Cardiac ventricle fibroblast (primary cell): Measurements from ENCODE around the gene ACIN1. TPM values are rescaled to one million over a fixed set of nuclear protein-coding genes. Genes with fewer than 3 reads are reported as not detected.

Source experiments
- total RNA-seq: library from RNA; depleted of rRNA; stranded (reverse); fragments of >200 nt; gene quantifications from 2 replicates; pipeline ENCODE4 v1.2.3, GENCODE V29; 2015

ACIN1 gene, protein sequence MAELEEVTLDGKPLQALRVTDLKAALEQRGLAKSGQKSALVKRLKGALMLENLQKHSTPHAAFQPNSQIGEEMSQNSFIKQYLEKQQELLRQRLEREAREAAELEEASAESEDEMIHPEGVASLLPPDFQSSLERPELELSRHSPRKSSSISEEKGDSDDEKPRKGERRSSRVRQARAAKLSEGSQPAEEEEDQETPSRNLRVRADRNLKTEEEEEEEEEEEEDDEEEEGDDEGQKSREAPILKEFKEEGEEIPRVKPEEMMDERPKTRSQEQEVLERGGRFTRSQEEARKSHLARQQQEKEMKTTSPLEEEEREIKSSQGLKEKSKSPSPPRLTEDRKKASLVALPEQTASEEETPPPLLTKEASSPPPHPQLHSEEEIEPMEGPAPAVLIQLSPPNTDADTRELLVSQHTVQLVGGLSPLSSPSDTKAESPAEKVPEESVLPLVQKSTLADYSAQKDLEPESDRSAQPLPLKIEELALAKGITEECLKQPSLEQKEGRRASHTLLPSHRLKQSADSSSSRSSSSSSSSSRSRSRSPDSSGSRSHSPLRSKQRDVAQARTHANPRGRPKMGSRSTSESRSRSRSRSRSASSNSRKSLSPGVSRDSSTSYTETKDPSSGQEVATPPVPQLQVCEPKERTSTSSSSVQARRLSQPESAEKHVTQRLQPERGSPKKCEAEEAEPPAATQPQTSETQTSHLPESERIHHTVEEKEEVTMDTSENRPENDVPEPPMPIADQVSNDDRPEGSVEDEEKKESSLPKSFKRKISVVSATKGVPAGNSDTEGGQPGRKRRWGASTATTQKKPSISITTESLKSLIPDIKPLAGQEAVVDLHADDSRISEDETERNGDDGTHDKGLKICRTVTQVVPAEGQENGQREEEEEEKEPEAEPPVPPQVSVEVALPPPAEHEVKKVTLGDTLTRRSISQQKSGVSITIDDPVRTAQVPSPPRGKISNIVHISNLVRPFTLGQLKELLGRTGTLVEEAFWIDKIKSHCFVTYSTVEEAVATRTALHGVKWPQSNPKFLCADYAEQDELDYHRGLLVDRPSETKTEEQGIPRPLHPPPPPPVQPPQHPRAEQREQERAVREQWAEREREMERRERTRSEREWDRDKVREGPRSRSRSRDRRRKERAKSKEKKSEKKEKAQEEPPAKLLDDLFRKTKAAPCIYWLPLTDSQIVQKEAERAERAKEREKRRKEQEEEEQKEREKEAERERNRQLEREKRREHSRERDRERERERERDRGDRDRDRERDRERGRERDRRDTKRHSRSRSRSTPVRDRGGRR
- 55.4 and 67.2 TPM in 2 replicates for total RNA-seq

DNA sequence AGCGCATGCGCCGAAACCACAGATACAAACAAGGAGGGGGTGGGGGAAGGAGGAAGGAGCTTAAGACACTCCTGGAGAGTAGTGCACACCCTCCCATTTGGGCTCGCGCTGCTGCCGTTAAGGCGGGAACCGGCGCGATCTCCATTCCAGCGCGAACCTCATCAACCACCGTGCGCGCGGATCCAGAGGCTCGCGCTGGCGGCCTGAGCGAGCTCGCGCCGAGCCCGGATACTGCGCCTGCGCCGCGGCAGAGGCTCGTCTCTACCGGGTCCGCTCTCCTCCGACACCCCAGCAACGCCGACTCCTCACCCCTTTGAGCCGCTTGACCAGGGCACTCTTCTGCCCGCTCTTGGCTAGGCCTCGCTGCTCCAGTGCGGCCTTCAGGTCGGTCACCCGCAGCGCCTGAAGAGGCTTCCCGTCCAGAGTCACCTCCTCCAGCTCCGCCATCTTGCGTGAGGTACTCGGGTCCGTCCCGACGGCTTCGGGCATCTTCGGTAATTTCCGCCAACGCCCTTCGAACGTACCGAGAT is at the start of gene ACIN1:
TSS of gene ACIN1 (minus strand) at position 471 of the 530 bp plus-strand sequence. CDS start at position 447, 24 bp downstream.

DNA sequence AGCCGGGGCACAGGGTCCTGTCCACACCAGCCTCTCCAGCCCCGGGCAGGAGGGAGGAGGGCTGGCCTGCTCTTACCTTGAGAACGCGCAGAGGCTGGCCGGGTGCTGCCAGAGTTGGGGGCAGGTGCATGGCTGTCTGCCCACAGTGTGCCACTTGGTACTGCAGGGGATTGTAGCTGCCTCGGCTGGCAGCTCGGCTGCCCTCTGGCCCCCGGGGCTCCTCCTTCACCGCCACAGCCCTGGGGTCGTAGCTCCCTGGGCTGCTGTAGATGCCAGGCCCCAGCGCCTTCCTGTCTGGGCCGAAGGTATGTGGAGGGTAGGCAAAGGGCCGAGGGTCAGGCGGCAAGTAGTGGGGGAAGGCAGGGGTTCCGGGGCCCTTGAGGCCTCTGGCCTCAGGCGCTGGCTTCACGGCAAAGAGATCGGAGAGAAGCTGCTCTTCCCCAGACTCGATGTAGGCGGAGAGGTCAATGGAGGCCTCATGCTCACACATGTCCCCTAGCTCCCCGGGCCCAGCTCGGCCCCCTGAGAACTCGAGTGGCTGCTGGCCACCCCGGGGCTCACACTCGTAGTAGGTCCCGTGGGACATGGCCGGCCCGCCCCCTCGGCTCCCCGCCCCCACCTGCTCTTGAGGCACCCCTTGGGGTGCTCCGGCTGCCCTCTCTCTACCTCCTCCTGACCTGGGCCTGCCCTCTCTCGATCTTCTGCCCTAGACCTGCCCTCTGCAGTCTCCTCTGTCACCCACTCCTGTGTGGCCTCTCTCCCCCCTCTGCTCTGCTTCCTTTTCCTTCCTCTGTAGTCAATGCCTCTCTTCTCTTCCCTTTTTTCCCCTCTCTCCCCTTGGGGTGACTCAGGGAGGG is 23.8 kb upstream of the ACIN1 start, which contains the start of gene CEBPE:
TSS of gene CEBPE (minus strand) at position 750 of the 857 bp plus-strand sequence. CDS start at position 586, 164 bp downstream.

DNA sequence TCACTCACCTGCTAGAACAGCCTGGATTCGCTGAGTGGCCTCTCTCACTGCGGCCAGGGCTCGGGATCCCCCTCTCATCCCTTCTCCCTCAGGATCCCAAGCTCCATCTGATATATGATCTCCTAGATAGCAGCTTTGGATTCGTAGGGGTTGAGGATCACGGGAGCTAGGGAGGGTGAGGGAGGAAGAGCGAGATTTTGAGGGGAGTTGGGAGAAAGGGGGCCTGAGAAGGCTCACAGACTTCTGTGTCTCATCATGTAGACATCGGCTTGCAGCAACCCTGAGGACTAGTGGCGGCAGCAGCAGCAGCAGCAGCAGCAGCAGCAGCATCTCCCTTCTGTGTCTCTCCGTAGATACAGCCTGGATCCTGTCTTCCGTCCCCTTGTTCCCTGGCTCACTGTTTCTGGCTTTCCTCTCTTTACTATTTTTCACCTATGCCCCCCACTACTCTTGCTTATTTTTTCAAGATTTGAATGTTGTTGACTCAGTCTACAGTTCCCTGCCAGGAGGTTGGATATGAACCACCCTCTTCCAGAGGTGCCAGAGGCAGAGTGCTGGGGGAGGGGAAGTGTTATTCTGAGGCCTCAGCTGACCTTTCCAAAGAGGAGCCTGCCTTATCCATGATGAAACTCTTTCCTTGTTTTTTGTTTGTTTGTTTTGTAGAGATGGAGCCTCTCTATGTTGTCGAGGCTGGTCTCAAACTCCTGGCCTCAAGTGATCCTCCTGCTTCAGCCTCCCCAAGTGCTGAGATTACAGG is 9.8 kb upstream of the ACIN1 start, which contains the start of gene CIROP:
TSS of gene CIROP (minus strand) at position 399 of the 757 bp plus-strand sequence. CDS start at position 330, 69 bp downstream.

DNA sequence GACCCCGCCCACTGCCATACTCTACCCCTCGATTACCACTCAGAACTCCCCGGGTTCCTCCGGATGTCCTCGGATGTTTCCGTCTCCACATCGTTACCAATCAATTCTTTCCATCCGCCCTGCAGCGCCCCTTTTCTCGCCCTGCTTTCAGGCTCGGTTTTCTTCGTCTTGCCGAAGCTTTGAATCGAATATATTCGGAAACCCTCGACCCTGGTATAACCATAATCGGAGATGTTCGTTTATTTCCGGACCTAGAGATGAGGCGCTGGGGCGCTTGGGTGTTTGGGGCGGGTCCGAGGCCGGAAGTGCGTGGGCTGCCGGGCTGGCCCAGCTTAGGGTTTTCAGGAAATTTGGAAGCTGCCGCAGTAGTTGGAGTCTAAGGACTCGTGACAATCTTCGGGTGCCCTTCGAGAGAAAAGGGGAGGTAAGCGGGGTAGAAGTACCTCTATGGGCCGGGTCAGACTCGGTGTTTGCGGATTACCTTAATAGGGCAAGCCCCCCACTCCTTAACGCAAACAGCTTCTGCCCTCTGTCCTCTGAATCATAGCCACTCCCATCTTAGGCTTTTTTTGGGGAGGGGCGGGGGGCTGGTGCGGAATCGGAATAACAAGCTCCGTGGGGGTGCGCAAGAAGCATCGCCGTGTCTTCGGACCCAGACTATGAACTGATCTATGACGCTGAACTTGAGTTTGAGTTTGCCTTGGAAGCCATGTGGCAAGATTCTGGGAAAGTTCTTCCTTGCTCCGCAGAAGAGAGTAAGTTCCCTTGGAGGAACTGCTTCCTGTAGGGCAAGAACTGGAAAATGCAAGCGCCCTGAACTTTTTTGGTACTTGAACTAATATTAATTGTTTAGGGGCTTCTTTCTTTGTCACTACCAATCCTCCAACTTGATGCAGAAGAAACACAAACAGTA is 516 bp upstream of the ACIN1 start, which contains the start of gene C14orf119:
TSS of gene C14orf119 (plus strand) at position 310 of the 913 bp plus-strand sequence. CDS start 2,154 bp downstream, outside the sequence.

DNA sequence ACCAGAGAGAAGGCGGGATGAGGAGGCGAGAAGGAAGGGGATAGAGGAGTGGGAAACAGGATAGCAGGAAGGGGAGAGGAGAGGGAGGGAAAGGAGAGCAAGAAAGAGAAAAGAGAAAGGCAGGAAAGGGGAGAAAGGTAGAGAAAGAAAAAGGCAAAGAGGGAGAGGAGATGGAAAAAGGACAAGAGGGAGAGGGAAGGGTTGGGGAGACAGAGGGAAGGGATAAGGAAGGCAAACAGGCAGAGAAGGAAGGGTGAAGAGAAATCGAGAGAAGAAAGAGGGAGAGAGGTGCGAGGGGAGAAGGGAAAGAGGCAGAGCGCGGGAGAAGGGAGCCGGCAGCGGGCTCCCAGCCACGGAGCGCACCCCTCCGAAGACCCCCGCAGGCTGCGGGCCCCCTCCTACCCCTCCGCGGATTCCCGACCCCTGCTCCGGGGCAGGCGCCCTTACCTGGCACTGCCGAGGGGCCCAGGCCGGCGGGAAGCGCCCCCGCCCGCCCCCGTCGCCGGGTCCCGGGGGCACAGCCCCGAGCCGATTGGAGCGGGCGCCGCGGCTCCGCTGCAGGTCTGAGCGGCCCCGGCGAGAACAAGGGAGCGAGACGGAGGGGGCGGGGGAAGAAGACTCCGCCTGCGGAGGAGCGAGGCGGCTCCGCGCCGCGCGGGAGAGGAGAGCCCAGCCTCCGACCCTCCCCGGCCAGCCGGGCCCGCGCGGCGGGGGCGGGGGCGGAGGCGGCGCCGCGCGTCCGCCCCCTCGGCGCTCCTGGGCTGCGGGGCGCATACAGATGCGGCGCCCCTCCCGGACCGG is 37.8 kb downstream of the ACIN1 start, which contains the start of gene CDH24:
TSS of gene CDH24 (minus strand) at position 565 of the 801 bp plus-strand sequence. CDS start 1,787 bp downstream, outside the sequence.

DNA sequence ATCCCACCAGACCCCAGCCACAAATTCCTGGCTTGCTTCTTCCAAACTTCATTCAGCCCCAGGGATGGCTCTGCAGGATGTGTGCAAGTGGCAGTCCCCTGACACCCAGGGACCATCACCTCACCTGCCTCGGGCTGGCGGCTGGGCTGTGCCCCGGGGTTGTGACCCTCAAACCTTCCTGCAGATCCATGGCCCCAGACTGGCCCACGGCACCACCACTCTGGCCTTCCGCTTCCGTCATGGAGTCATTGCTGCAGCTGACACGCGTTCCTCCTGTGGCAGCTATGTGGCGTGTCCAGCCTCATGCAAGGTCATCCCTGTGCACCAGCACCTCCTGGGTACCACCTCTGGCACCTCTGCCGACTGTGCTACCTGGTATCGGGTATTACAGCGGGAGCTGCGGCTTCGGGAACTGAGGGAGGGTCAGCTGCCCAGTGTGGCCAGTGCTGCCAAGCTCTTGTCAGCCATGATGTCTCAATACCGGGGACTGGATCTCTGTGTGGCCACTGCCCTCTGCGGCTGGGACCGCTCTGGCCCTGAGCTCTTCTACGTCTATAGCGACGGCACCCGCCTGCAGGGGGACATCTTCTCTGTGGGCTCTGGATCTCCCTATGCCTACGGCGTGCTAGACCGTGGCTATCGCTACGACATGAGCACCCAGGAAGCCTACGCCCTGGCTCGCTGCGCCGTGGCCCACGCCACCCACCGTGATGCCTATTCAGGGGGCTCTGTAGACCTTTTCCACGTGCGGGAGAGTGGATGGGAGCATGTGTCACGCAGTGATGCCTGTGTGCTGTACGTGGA is 52.6 kb downstream of the ACIN1 start, which contains the start of gene PSMB11:
TSS of gene PSMB11 (plus strand) at position 51 of the 804 bp plus-strand sequence. CDS start at position 65, 14 bp downstream.

DNA sequence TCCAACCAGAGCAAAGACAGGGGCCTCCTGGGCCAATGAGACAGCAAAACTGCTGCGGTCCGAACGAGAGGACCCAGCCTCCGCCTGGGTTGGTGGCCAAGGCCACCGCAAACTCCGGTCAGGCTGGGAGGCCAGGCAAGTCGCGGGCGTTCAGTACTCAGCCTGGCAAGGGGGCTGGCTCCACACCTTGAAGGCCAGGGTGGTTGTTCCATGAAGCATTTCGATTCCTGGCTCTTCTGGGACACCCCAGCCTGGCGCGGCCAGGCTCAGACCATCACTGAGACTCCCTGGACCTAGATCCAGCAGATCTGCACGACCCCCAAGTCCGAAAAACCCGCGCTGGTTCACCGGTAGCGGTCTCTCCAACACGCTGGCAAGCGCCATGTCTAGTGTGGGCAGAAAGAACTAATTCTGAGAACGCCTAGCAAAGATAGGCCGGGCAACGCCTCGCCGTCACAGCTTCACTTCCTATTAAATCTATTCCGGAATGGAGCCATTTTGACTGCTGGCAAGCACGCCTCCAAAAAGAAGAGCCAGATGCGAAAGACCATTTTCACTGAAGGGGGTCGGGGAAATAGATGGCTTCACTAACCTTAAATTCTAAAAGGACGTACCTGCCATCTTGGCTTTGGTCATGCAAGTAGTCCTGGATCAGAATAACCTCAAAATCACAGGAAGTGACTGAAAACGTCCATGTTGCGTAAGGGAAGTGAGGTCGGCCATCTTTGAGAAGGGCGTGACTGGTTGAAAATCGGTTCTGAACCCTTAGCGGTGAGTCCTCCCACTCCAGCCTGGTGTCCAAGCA is 60.2 kb downstream of the ACIN1 start, which contains the start of gene PSMB5:
TSS of gene PSMB5 (minus strand) at position 403 of the 805 bp plus-strand sequence. CDS start at position 384, 19 bp downstream.

DNA sequence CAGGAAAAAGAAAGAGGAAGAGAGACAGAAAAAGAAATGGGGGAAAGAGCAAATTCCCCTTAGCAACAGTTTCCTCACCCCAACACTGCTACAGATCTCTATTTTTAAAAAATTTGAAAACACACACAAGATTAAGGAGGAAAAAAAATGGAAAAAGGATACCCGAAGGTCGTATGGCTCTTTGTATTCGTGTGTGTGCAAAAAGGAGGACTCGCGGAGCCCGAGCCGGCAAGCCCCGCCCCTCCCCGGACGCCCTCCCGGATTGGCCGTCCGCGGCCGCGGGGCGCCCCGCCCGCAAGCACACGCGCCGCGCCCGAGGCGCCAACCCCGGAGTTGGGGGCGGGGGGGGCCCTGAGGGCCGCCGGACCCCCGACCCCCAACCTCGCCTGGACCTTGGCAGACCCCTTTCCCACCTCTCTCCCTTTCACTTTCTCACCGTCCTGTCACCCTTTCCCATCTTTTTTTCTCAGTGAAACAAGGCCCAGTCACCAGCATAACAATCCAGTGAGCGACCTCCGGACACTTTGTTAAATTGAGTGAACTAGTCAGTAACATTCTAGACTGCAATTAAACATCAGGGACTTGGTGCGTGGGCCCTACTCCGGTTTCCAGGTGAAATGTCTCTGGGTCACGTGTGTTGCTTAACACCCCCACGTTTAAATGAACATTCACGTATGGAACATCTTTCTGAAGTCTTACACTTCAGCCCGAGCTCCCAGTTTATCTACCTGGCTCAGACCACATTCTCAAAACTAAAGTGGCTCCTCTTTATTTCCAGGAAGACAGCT is 84.8 kb downstream of the ACIN1 start, which contains the start of gene C14orf93:
TSS of gene C14orf93 (minus strand) at position 205 of the 788 bp plus-strand sequence. CDS start 11,120 bp downstream, outside the sequence.

Other genes starting within 250 kb of the ACIN1 start
- 121 and 128 TPM in 2 replicates for gene LRP10, start 223.4 kb downstream of the ACIN1 start, total RNA-seq
- gene REM2, start 211.9 kb downstream of the ACIN1 start, total RNA-seq: 0.06 TPM in 1 of 2 replicates, not detected in the other
- 91.8 and 153 TPM in 2 replicates for gene RBM23, start 176.0 kb downstream of the ACIN1 start, total RNA-seq
- gene PRMT5, start 165.8 kb downstream of the ACIN1 start, total RNA-seq: 49.7 and 55.9 TPM in 2 replicates
- gene HAUS4, start 138.0 kb downstream of the ACIN1 start, total RNA-seq: 13.1 and 22.7 TPM in 2 replicates
- 9.9 and 12.6 TPM in 2 replicates for gene AJUBA, start 112.6 kb downstream of the ACIN1 start, total RNA-seq
- gene C14orf93, start 85.0 kb downstream of the ACIN1 start, total RNA-seq: 6.4 and 9.8 TPM in 2 replicates
- gene PSMB5, start 60.2 kb downstream of the ACIN1 start, total RNA-seq: 163 and 182 TPM in 2 replicates
- not detected in 2 replicates for gene PSMB11, start 52.9 kb downstream of the ACIN1 start, total RNA-seq
- 3.2 TPM in 2 replicates for gene CDH24, start 37.6 kb downstream of the ACIN1 start, total RNA-seq
- gene C14orf119, start 369 bp upstream of the ACIN1 start, total RNA-seq: 41.1 and 52.5 TPM in 2 replicates
- gene CIROP, start 9.9 kb upstream of the ACIN1 start, total RNA-seq: 0.69 and 0.83 TPM in 2 replicates
- gene CEBPE, start 24.1 kb upstream of the ACIN1 start, total RNA-seq: not detected in 2 replicates
- 11.2 and 13.9 TPM in 2 replicates for gene SLC7A8, start 88.5 kb upstream of the ACIN1 start, total RNA-seq
- not detected in 2 replicates for gene RNF212B, start 142.8 kb upstream of the ACIN1 start, total RNA-seq
- gene HOMEZ, start 191.0 kb upstream of the ACIN1 start, total RNA-seq: 6.7 and 8.2 TPM in 2 replicates
- gene PPP1R3E, start 207.7 kb upstream of the ACIN1 start, total RNA-seq: 4.9 and 9.9 TPM in 2 replicates
- gene BCL2L2, start 211.7 kb upstream of the ACIN1 start, total RNA-seq: 10.2 and 11.8 TPM in 2 replicates
- gene PABPN1, start 226.3 kb upstream of the ACIN1 start, total RNA-seq: 31.1 and 35.1 TPM in 2 replicates